Pancreas (tissue), 10 donors: ENCODE data around the gene ADGRE2. TPM values are rescaled to one million over a fixed set of nuclear protein-coding genes. Genes with fewer than 3 reads are reported as not detected.
"Not testable (repeated sequence)": the region's sequence is repeated elsewhere in the genome, so short reads cannot be mapped to it uniquely, and the experiment has no call there.

Experiments
- ATAC-seq, 4 donors: fragments of 200-7000 bp; cut with Tn5 transposase; one replicate each; pipeline versions ENCODE4 v1.8.0 to v1.9.1; 2020; ENCODE audit warnings: mild to moderate bottlenecking in 4 of 4, moderate library complexity in 4 of 4
- DNase-seq, 6 donors: peaks; one replicate each; pipeline ENCODE4 v3.0.0-alpha.2; 2020
- FAIRE-seq: peaks from 2 replicates; lab custom pipeline; 2012; peaks lifted over from hg19 to GRCh38; lab: Jason Lieb, UNC
- H3K27ac ChIP-seq, 4 donors: fragments of 200-600 bp; sonication (generic); 1 replicate in 3 of 4; 2 replicates in 1 of 4; pipeline versions ENCODE4 v1.5.0 to v1.8.0; 2020
- H3K27me3 ChIP-seq, 4 donors: fragments of 200-600 bp; one replicate each; pipeline ENCODE4 v1.8.0; 2021
- H3K36me3 ChIP-seq, 3 donors: fragments of 200-600 bp; sonication (generic) in 1 of 3; one replicate each; pipeline versions ENCODE4 v1.5.0 to v1.8.0; 2020 to 2021
- H3K4me1 ChIP-seq, 3 donors: fragments of 200-600 bp; one replicate each; pipeline ENCODE4 v1.8.0; 2021
- H3K4me3 ChIP-seq, 4 donors: fragments of 200-600 bp; sonication (generic) in 2 of 4; one replicate each; pipeline versions ENCODE4 v1.5.0 to v1.8.0; 2020 to 2021
- H3K9me3 ChIP-seq, 4 donors: fragments of 200-600 bp; one replicate each; pipeline ENCODE4 v1.8.0; 2021
- CTCF ChIP-seq, 4 donors: fragments of 200-600 bp; sonication (generic) in 3 of 4; IDR thresholded peaks; one replicate each; pipeline versions ENCODE4 v1.5.0 to v1.8.0; 2021; ENCODE audit warnings: antibody characterized with exemption in 4 of 4
- WGBS, 2 donors: extraction: QIAGEN DNeasy Blood & Tissue Kit; methylation state at CpG; one replicate each; pipeline ENCODE4 v1.1.7; 2013; 5-methylcytosine and 5-hydroxymethylcytosine counted together
- intact Hi-C, 3 donors: fragments of 100-400 bp; cut with DNase I; formaldehyde crosslinking; loops; one replicate each; pipeline versions ENCODE4 v1.11.1 to v1.14.2; 2022
- polyA plus RNA-seq, 2 donors: library from polyadenylated mRNA; stranded (reverse); fragments of 200-250 nt; gene quantifications; one replicate each; pipeline ENCODE4 v1.2.3, GENCODE V29; 2013
- total RNA-seq, 6 donors: library from RNA; stranded (reverse); fragmentation: NEBNext Ultra II Directional in 4 of 6; extraction: Animal tissue kit (Norgen Biotek cat#: 25700) in 4 of 6; gene quantifications; one replicate each; pipeline versions ENCODE4 v1.2.1 to v1.2.4, GENCODE V29; 2021 to 2023
- donor health status: healthy with polysubstance abuse.
- donor health status: DM: no; HTN: no; CAD: no; lungs with moderate emphysema.
- donor health status: DM: no; HTN: no; CAD: no.
- donor health status: control.
- donor health status: control.
- donor health status: Bipolar disorder and iron deficiency.
- donor health status: DM: yes; HTN: yes; CAD: no.
- donor health status: DM: no; HTN: no; CAD: no.
- donor health status: DM: no; HTN: no; CAD: no.
- donor health status: DM: yes; HTN: yes; CAD: no.

The ADGRE2 gene
- total and polyA plus RNA-seq, 8 donors, result 0.31 to 4.5 (median 0.70) TPM

GRCh38 chr19:14795078-14795721 lies 16.8 kb upstream of the ADGRE2 start:
- FAIRE-seq, result no peak
- H3K36me3 ChIP-seq, result no peaks in the 10 kb centered on the region
- no peak overlapping the region for H3K27ac ChIP-seq
- H3K27me3 ChIP-seq, result peaks cover 0 to 4% (median 0%) of the 10 kb centered on the region in 4 donors
- 63 to 74% methylated on average over 5 of the region's 5 CpGs for WGBS, 2 donors
- no peak for TF ChIP-seq CTCF (IDR thresholded peaks at IDR 0.05)
- intact Hi-C loops, result no loop called here
- H3K4me1 ChIP-seq, result no peaks in the 10 kb centered on the region
- no peak for ATAC-seq
- H3K4me3 ChIP-seq, result no peak overlapping the region
- no peaks in the 10 kb centered on the region for H3K9me3 ChIP-seq
- DNase-seq, result no peak

- H3K4me3 ChIP-seq, DNase-seq, intact Hi-C loops, H3K36me3 ChIP-seq, H3K27me3 ChIP-seq, FAIRE-seq, H3K9me3 ChIP-seq, ATAC-seq, H3K27ac ChIP-seq, H3K4me1 ChIP-seq: not testable (repeated sequence)
- 68 to 69% methylated on average over 6 of the region's 6 CpGs for WGBS, 2 donors
Observed at GRCh38 chr19:14792250-14792649, 13.9 kb upstream of the ADGRE2 start.

DNA sequence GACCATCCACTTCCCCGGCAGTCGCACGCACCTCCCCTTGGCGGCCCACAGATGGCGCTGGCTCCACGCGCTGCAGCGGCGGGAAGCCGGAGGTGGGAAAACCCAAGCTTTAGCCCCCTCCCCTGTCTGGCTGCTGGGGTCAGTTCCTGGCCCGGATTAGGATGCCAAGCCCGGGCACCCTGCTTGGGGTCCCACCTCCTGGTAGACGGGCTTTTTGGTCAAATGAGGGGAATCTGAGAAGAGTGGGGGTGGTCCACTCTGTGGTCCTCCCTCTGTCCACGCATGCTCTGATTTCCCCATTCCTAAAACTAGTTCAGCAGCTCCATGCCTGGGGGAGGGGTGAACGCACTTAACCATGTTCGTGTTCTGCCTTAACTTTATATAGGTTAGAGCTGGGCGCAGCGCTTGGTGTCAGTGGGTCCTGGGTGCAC lies 8.1 kb upstream of the ADGRE2 start:
- Histone ChIP-seq H3K9me3 (no peaks in the 10 kb centered on the region), H3K27ac (no peak overlapping the region), H3K27me3 (peaks cover 0 to 9% (median 3%) of the 10 kb centered on the region in 4 donors), H3K36me3 (no peaks in the 10 kb centered on the region), H3K4me1 (no peaks in the 10 kb centered on the region), H3K4me3 (no peak overlapping the region)
- 13 to 14% methylated on average over 18 of the region's 18 CpGs for WGBS, 2 donors
- peak in 3 of 4 donors; percentile 32 to 57 (median 40) for ATAC-seq
- no peak for FAIRE-seq
- TF ChIP-seq CTCF (IDR thresholded peaks at IDR 0.05), result peak; percentile 26 to 47 (median 34)
- intact Hi-C loops, result no loop called here
- peak in 1 of 6 donors; percentile 65 for DNase-seq

- H3K36me3 ChIP-seq, H3K4me3 ChIP-seq, FAIRE-seq, H3K4me1 ChIP-seq, H3K27ac ChIP-seq, H3K9me3 ChIP-seq, intact Hi-C loops, H3K27me3 ChIP-seq: not testable (repeated sequence)
- 45 to 59% methylated on average over 9 of the region's 11 CpGs for WGBS, 2 donors
- ATAC-seq (peak in 3 of 4 donors; percentile 37 to 78 (median 77)), DNase-seq (peak in 1 of 6 donors; percentile 52)
Observed at GRCh38 chr19:14785102-14785793, 6.9 kb upstream of the ADGRE2 start.

GRCh38 chr19:14784730-14785101 lies 6.4 kb upstream of the ADGRE2 start:
- FAIRE-seq, H3K4me1 ChIP-seq, H3K27ac ChIP-seq, H3K27me3 ChIP-seq, H3K9me3 ChIP-seq, intact Hi-C loops, H3K4me3 ChIP-seq, H3K36me3 ChIP-seq: not testable (repeated sequence)
- 50 to 54% methylated on average over 9 of the region's 10 CpGs for whole genome bisulfite sequencing, 2 donors
- DNase-seq, result peak in 1 of 6 donors; percentile 61
- ATAC-seq, result peak in 3 of 4 donors; percentile 54 to 86 (median 82)

GRCh38 chr19:14783410-14783998 lies 5.1 kb upstream of the ADGRE2 start:
- intact Hi-C loops, H3K4me1 ChIP-seq, H3K4me3 ChIP-seq, H3K27ac ChIP-seq, DNase-seq, H3K36me3 ChIP-seq, H3K27me3 ChIP-seq, H3K9me3 ChIP-seq, FAIRE-seq: not testable (repeated sequence)
- WGBS, 2 donors, result 43 to 50% methylated on average over 8 of the region's 8 CpGs
- ATAC-seq, result peak in 1 of 4 donors; percentile 11
